ENCODE results near the gene WDR11. TPM values are rescaled to one million over a fixed set of nuclear protein-coding genes. Genes with fewer than 3 reads are reported as not detected.

WDR11 gene
- total RNA-seq, 1 experiment from 2014 or later, result 48.7 TPM

DNA sequence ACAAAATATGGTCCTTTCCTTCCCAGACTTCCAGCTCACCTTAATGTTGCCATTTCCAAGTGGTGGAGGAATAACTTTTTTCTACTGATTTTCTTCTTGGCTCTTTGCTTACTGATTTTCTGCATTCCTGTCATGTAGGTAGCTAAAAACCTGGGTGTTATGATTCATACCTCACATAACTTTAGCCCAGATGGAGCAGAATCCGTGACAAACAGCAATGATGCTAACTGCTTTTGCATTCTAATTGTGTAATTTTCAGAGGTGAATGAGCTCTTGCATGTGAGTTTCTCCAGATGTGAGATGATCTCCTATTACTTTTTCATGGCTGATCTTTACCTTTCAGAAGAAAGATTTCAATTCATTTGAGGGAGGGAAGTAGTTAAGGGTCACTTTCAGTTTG is 43.4 kb downstream of the WDR11 start:
- no CpG with 5 or more reads among the region's 1 CpG for WGBS (ENCODE audit: extremely low coverage, insufficient read length, low lambda C conversion rate)
- Histone ChIP-seq H3K14ac (ENCODE audit: insufficient read depth, low read length) (no peak overlapping the region), H3K23me2 (ENCODE audit: insufficient read length, low read depth, low read length, poor library complexity, severe bottlenecking) (no peaks in the 10 kb centered on the region), H2BK5ac (ENCODE audit: insufficient read length, low read length) (no peak overlapping the region), H3K4ac (ENCODE audit: low read depth, low read length) (no peak overlapping the region), H3K23ac (ENCODE audit: insufficient read length, low read depth, low read length) (no peak overlapping the region), H4K5ac (ENCODE audit: insufficient read length, low read depth, low read length) (no peak overlapping the region), H3T11ph (ENCODE audit: low read length) (no peak overlapping the region), H2BK20ac (ENCODE audit: low read depth, low read length, poor library complexity, severe bottlenecking) (no peak overlapping the region), H3K27me3 (ENCODE audit: insufficient read depth, low read length) (no peaks in the 10 kb centered on the region), H3K4me2 (ENCODE audit: insufficient read depth, insufficient read length, low read length) (no peak overlapping the region), H3K79me1 (ENCODE audit: insufficient read depth, low read depth, low read length, poor library complexity, severe bottlenecking) (no peaks in the 10 kb centered on the region), H4K91ac (ENCODE audit: insufficient read length, low read depth, low read length) (no peak overlapping the region), H2BK120ac (ENCODE audit: low read depth, low read length, poor library complexity, severe bottlenecking) (no peak overlapping the region), H3K9ac (ENCODE audit: extremely low read depth, insufficient read length, low read length) (no peak overlapping the region), H3K79me2 (ENCODE audit: insufficient read depth, low read length) (no peaks in the 10 kb centered on the region), H2AK5ac (ENCODE audit: insufficient read length, low read length) (no peak overlapping the region), H3K9me3 (ENCODE audit: control insufficient read depth, low read depth, low read length) (no peaks in the 10 kb centered on the region), H3K18ac (ENCODE audit: insufficient read length, low read depth, low read length) (no peak overlapping the region), H2BK12ac (ENCODE audit: insufficient read length, low read depth, low read length) (no peak overlapping the region), H4K20me1 (ENCODE audit: control insufficient read depth, insufficient read depth, insufficient read length) (no peaks in the 10 kb centered on the region), H4K8ac (replicated peaks; ENCODE audit: insufficient read length, low read depth, low read length) (no peak overlapping the region), H2BK15ac (ENCODE audit: low read depth, low read length) (no peak overlapping the region), H3K56ac (ENCODE audit: insufficient read length, low read depth, low read length) (no peak overlapping the region), H3K4me1 (ENCODE audit: insufficient read depth, low read length) (no peaks in the 10 kb centered on the region), H2AFZ (ENCODE audit: low read length) (no peak overlapping the region), H3K27ac (ENCODE audit: insufficient read length, low read depth, low read length) (no peak overlapping the region)
- Mint-ChIP-seq H3K9me3 (no peaks in the 10 kb centered on the region), H3K36me3 (ENCODE audit: insufficient read depth in 1 of 3, low read depth in 3 of 3) (peaks cover 11 to 34% (median 23%) of the 10 kb centered on the region in 3 experiments; a peak in 6 of 7 replicates), H3K27me3 (ENCODE audit: low read depth) (no peaks in the 10 kb centered on the region), H3K4me3 (no peak overlapping the region), H3K27ac (no peak overlapping the region), H3K4me1 (no peaks in the 10 kb centered on the region)
- TF ChIP-seq, protein P1, sequence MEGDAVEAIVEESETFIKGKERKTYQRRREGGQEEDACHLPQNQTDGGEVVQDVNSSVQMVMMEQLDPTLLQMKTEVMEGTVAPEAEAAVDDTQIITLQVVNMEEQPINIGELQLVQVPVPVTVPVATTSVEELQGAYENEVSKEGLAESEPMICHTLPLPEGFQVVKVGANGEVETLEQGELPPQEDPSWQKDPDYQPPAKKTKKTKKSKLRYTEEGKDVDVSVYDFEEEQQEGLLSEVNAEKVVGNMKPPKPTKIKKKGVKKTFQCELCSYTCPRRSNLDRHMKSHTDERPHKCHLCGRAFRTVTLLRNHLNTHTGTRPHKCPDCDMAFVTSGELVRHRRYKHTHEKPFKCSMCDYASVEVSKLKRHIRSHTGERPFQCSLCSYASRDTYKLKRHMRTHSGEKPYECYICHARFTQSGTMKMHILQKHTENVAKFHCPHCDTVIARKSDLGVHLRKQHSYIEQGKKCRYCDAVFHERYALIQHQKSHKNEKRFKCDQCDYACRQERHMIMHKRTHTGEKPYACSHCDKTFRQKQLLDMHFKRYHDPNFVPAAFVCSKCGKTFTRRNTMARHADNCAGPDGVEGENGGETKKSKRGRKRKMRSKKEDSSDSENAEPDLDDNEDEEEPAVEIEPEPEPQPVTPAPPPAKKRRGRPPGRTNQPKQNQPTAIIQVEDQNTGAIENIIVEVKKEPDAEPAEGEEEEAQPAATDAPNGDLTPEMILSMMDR (conservative IDR thresholded peaks at IDR 0.05), result no peak
- DNase-seq, result no peak
